NCI-H146 treated with DMSO at 0.1 percent for 48 hours (cell line): ENCODE measurements around the gene ZBTB39.
"Not testable (repeated sequence)": the region's sequence is repeated elsewhere in the genome, so short reads cannot be mapped to it uniquely, and the experiment has no call there.

Experiments used
- DNase-seq: peaks from one replicate; lab custom pipeline; 2025; ENCODE audit not compliant: unreplicated experiment; lab: John Stamatoyannopoulos, UW

ZBTB39 gene

DNA sequence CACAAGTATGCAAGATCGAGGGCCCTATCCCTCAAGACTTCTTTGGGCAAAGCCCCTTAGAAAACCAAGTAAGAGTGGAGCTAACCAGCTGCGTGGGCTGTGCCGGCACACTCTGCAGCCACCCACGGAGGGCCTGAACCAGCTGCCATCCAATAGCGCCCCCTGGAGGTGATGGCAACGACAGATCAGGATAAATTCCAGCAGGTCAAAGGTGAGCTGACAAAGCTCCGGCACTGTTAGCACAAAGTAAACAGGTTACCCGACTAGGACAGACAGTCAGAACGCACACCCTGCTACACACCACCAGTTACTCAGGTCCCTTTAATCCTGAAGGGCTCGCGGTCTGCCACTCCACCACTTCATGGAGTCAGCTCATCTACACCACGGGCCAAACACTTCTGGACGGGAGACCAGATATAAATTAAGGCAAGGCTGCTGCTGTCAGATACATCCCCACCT, 4.9 kb downstream of the ZBTB39 start:
- no peak for DNase-seq

DNA sequence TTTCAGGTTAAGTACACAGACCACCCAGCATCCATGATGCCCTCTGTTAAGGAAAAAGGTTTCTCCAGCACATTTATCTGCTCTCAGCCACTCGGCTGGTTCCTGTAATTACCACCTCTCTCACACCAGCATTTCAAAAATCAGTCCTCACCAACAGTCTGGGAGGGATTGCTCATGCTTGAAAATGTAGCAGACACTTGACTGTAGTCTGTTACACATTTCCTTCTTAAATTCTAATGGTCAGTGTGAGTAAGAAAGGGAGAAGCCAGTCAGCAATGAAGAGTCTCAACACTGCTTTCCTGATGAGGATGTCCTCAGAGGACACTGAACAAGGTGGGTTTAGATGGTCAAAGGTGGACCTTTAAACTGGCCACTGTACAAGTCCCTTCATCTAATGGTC, 6.0 kb downstream of the ZBTB39 start:
- no peak for DNase-seq

DNA sequence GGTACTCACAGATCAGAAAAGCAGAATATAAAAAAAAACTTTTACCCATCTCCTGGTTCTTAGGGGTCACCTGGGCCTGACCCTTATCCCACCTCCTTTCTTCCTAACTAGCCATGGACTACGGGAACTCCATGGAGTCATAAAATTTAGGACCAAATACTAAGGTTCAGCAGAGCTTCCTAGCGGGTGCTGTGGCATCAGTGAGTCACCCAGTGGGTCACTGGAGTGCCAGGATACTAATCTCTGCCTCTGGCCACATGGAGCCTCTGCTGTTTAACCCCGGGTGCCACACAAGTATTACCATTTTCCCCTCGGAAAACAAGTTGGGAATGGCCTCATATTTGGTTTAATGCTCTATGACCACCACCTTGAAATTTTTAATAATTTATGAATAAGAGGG, 6.9 kb downstream of the ZBTB39 start:
- DNase-seq: no peak

DNA sequence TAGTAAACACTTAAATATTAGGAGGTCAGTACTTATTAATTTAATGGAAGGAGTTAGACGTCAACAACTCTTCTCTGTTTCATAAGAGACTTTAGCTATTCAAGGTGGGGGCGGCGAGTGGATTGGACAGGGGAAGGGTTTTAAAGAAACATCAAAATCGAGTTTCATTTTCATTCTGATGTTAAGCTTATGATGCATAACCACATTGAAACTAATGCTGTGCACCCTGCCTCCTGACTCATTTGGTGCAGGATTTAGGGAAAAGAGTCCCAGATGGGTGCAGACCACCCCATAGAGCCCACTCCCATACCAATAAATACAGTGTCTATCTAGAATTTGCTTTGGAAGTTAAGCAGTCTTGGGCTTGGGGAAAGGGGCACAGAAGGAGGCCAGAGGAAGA, 7.4 kb downstream of the ZBTB39 start:
- no peak for DNase-seq

DNA sequence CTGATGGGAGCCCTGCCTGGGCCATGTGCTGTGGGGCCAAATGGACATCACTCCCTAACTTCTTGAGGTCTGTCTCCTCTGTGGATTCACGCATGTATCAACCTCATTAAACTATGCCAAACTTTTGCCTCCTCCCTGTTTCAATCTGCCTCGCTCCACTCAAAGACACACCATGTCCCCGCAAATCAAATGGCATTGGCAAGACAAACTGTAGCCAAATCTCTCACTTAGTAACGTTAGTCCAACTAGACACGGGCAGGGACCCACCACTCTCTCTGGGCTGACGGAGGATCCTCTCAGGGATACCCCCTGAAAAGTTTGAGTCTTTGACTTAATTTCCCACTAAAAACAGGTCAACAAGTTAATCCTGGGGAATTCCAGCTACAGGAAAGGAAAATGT, 8.0 kb downstream of the ZBTB39 start:
- no peak for DNase-seq

DNA sequence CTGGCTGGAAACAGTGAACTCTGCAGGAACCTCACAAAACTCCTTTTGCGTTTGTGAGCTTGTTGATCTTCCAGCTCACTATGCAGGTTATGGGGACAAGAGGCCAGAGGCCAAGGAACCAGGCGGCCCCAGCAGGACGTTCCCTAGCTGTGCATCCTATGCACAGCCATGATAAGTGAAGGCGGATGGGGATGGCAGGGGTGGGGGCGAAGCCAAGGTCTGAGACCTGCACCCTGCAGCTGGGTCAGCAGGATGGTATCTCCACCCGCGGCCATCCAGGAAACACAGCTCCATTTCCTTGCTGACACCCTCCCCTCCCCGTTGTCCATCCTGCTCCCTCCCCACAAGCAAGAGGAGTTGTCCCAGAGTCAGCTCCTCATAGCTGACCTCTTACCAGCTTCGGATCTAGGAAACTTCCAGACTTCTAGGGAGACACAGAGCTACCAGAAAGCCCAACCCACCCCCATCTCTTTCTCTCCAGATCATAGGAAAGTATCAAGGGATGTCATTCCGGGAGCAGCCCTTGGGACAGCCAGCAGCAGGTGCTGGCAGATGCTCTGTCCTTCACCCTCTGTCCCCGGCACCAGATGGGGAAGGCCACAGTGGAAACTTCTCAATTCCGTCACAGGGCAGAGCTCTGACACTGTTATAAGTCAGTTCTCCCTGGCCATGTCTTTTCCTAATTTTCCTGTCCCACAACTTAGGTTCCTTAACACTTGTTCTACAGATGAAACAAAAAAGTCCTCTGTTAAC, 9.4 kb downstream of the ZBTB39 start:
- DNase-seq: no peak

DNA sequence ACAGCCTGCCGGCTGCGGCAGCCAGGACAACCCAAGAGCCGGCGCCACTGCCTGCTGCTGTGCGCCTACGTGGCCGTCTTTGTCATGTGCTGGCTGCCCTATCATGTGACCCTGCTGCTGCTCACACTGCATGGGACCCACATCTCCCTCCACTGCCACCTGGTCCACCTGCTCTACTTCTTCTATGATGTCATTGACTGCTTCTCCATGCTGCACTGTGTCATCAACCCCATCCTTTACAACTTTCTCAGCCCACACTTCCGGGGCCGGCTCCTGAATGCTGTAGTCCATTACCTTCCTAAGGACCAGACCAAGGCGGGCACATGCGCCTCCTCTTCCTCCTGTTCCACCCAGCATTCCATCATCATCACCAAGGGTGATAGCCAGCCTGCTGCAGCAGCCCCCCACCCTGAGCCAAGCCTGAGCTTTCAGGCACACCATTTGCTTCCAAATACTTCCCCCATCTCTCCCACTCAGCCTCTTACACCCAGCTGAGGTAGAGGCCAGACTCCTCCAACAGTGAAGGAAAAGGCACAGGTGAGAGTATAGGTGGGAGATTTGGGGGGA, 10.3 kb downstream of the ZBTB39 start:
- no peak for DNase-seq

DNA sequence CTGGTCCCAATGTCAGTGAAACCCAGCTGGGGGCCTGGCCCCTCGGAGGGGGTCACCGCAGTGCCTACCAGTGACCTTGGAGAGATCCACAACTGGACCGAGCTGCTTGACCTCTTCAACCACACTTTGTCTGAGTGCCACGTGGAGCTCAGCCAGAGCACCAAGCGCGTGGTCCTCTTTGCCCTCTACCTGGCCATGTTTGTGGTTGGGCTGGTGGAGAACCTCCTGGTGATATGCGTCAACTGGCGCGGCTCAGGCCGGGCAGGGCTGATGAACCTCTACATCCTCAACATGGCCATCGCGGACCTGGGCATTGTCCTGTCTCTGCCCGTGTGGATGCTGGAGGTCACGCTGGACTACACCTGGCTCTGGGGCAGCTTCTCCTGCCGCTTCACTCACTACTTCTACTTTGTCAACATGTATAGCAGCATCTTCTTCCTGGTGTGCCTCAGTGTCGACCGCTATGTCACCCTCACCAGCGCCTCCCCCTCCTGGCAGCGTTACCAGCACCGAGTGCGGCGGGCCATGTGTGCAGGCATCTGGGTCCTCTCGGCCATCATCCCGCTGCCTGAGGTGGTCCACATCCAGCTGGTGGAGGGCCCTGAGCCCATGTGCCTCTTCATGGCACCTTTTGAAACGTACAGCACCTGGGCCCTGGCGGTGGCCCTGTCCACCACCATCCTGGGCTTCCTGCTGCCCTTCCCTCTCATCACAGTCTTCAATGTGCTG, 11.0 kb downstream of the ZBTB39 start:
- no peak for DNase-seq

DNA sequence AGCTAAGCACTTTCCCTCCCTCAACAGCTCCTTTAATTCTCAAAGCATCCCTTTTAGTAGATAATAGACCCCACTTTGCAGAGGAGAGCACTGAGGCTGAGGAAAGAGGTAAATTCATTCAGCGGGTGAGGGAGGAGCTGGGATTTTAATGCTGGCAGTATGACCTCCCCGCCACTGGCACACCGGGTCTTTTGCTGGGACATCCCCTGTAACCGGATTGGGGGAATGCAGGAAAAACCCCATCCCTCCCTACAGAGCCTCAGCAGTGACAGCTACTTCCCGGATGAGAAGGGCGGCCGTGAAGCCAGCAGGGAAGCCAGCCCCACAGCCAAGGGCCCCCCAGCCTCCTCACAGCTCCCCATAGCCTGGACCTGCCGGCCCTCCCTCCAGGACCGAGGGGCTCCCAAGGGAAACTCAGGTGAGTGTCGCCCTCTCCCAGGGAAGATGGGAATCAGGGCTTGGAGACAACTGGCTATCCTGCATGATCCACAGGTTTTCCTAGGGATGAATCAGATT, 12.1 kb downstream of the ZBTB39 start:
- DNase-seq: no peak

DNA sequence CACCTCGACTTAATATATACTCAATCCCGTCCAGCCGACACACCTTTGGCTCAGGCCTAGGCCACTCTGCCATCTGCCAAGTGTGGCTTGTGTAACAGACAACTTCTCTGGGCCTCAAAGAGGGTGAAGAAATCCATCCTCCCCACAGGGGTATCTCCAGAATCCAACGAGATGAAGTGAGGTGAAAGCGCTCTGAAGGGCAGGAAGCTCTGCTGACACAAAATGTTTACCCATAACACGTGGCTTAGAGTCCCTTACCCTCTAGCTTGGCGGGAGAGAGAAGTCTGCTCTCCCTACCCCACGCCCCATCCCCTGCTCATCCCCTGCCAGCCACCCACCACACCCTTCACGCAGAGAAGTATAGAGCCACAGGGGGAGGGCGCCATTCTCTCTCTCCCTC, 13.0 kb downstream of the ZBTB39 start:
- DNase-seq: no peak

DNA sequence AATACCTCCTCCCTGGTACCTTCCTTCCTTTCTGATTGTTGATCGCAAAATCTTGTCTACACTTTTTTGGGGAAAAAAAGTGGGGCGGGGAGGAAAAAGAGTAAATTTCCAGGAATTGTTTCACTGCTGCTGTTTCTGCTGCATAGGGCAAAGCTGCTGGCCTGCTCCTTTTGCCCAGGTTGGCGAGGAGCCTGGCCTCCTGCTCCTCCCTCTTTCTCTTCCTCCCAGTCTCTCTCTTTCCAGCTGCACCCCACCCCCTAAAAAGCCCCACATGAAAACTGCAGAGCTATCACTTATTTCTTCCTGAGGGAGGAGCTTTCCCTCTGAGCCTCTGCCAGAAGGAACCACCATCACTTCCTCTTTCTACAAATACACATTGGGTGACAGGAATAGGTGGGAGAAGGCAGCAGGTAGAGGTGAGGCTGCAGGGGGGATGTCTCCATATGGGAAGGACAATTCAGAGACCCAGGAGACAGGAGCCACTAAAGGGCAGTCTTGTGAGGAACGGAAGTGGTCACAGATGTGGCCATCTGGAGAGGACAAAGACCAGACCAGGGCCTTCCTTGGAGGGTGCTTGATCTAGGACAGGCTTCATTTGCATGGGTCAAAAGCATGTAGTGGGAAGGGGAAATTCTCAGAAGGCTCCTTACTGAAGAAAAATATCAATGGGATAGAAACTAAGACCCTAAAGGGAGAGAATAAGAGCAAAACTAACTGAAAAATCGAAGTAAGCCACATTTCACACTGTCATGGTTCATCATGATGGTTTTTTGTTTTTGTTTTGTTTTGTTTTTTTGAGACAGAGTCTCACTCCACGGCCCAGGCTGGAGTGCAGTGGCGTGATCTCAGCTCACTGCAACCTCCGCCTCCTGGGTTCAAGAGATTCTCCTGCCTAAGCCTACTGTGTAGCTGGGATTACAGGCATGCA, 14.8 kb downstream of the ZBTB39 start:
- no peak for DNase-seq

DNA sequence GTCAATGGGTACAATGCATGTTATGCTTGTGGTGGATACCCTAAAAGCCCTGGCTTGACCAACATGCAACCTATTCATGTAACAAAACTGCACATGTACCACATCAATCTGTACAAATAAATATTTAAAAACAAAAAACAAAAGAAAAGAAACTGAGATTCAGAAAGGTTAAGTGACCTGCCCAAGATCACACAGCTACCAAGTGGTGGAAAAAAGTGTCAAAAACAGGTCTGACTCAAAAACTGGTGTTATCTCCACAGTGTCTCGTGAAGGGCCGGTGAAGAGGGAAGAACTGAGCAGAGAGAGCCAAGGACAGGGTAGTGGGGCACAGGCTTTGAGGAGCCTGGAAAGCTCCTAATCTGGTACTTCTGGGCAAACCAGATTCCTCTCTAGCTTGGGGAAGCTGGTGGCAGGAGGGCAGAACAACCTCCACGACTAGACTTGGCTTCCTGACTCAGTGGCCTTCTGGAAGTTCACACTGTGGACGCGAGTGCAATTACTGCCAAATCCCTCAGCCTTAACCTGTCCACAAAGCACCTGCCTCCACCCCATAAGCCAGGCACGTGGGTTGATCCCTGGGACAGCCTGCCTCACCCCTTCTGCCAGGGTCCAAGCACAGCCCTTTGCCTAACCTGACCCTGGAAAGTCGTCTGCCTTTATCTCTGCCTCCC, 15.6 kb downstream of the ZBTB39 start:
- DNase-seq: no peak

DNA sequence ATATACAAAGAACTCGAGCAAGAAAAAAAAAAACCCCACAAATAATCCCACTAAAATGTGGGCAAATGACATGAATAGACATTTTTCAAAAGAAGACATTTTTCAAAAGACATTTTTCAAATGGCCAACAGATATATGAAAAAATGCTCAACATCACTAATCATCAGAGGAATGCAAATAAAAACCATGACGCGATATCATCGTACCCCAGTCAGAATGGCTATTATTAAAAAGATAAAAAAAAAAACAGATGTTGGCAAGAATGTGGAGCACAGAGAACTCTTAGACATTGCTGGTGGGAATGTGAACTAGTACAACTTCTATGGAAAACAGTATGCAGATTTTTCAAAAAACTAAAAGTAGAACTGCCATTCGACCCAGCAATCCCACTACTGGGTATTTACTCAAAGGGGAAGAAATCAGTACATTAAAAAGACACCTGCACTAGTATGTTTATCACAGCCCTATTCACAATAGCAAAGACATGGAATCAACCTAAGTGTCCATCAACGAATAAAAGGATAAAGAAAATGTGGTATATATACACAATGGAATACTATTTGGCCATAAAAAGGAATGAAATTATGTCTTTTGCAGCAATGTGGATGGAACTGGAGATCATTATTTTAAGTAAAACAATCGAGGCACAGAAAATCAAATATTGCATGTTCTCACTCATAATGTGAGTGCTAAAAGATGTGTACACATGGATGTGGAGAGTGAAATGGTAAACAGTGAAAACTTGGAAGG, 16.3 kb downstream of the ZBTB39 start:
- no peak for DNase-seq

DNA sequence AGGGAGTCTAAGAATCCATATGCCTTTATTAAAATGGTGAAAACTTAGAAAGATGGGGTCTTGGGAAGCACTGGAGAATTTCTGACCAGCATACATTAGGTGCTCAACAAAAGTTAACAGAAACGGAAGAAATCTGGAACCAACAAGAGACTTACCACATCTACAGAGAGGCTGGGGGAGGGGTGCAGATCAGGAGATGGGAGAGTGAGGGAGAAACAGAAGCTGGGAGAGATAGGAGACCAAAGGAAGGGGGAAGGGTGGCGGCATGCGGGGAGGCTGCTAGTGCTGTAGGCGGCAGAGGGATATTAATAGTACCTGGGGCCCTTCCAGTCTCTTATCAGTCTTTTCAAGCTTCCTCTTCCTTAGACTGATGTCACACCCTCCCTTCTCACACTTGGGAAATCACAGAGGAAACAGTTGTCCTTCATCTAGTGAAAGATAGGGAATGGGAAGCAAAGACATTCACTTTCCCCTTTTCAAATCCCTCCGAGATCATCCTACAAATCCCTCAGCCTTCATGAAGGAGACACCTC, 18.1 kb downstream of the ZBTB39 start:
- DNase-seq: no peak

DNA sequence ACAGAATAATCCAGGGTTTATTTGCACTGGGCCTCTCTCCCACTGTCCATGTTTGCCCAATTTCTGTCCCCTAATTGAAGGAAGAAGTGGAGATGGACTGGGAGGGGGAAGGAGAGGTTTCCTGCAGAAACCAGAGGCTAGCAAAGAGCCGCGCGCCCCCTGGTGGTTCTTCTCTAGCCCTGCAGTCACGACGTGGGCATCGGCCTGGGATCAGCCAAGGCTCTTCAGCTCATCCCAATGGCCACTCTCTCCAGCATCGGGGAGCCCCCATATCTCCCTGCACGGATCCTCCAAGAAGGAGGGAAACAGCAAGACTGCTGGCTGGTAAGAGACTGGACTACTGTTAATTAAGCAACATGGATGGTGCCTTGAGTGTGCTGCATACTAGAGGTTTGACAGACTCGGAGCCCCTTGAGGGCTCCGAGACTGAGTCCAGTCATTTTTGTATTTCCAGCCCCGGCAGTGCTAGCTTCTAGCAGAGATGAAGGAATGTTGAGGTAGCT, 18.7 kb downstream of the ZBTB39 start:
- DNase-seq: peak; percentile 71

DNA sequence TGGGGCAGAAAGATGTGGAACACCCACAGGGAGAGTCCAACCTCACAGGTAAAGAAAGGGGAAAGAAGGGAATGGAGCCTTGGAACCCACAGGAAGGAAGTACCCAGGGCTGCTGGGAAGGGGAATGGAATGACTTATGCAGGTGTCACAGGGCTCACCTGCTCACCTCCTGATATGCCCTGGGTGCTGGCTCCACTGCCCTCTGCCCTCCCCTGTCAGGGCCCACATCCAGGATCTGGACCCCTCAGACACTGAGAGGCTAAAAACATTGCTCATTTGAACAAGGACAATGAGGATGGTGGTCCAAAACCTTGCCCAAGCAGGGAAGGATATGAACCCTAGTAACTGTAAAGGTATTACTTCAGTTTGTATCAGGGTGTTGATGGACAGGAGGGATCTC, 19.3 kb downstream of the ZBTB39 start:
- no peak for DNase-seq

DNA sequence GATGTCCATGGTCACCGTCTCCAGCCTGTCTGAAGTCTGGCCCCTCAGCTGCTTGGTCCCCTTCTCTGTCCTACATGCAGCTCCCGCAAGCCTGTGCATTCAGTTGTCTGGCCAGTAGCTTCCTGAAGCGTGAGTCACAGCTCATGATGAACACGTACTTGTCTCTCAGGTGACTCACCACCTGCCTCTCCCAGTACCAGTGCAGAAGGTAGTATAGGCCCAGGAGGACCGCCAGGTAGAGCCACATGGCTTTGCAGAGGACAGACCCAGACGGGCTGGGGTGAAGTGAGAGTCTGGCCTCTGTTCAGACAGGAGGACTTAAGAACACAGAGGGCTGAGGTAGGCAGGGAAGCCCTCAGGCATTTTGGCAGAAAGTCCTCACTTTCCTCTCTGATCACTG, 20.6 kb downstream of the ZBTB39 start:
- DNase-seq: not testable (repeated sequence)

DNA sequence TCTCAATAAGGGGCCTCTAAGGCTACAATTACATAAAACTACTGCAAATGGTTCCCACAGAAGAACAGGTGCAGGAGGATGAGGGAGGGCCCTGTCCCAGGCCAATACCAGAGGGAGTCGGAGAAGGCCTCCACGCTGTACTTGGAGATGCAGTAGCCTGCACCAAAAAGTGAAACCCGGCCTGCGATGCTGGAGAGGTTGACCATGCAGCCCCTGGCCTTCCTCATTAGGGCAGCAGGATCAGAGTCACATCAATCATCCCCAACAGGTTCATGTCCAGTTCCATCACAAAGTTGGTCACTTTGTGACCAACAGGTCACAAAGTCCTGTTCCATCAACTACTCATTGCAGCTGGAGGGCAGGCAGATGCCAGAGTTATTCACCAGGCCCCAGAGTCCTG, 23.0 kb downstream of the ZBTB39 start:
- DNase-seq: no peak

DNA sequence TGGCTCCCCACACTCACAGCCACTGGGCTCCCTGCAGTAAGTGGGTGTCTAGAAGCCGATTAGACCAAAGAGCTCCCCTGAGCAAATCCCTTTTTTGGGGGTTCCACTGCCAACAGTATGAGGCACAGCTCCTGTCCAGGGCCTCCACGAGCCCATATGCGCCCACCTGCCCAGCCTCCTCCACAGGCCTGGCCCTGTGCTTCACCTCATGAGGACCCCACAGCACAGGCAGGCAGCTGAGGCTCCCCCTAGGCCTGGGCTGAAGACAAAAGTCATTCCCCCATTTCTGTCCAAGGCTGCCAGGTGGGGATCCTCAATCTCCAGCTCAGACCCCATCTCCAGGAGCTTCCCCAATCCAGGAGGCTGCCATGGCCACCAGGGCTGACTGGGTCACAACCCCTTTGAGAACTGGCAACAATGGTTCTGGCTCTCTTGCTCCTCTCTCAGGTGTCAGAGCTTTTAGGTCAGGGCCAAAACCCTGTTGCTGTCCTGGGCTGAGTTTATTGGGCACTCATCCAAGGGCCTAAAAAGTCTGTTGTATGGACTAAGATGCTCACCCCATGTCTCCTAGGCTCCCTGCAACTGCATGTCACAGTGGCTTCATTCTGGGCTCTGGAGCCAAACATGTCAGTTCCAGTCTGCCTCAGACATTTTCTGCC, 23.6 kb downstream of the ZBTB39 start:
- DNase-seq: not testable (repeated sequence)
